AG20443 (cell line): ENCODE measurements around the gene SHROOM2.

Source experiments
- DNase-seq: peaks from one replicate; pipeline ENCODE4 v3.0.0; 2012; ENCODE audit warnings: low spot score, mixed read lengths

Gene SHROOM2

GRCh38 chrX:9942086-9942485 lies 155.9 kb downstream of the SHROOM2 start:
- DNase-seq: no peak

GRCh38 chrX:9943420-9943819 lies 157.2 kb downstream of the SHROOM2 start:
- DNase-seq: no peak

- no peak for DNase-seq
Observed at GRCh38 chrX:9947131-9947794, 161.0 kb downstream of the SHROOM2 start.

GRCh38 chrX:9948406-9948805 lies 162.2 kb downstream of the SHROOM2 start:
- DNase-seq: no peak

- DNase-seq: no peak
Observed at GRCh38 chrX:9952300-9952699, 166.1 kb downstream of the SHROOM2 start.

GRCh38 chrX:9953396-9953795 lies 167.2 kb downstream of the SHROOM2 start:
- DNase-seq: no peak

GRCh38 chrX:9955506-9955905 lies 169.3 kb downstream of the SHROOM2 start:
- DNase-seq: peak; percentile 49

- DNase-seq: no peak
Observed at GRCh38 chrX:9957743-9958142, 171.5 kb downstream of the SHROOM2 start.

- no peak for DNase-seq
Observed at GRCh38 chrX:9958183-9958582, 172.0 kb downstream of the SHROOM2 start.

- no peak for DNase-seq
Observed at GRCh38 chrX:9961750-9962149, 175.5 kb downstream of the SHROOM2 start.

GRCh38 chrX:9966775-9967408 lies 180.7 kb downstream of the SHROOM2 start, which contains the start of gene CLDN34:
TSS of gene CLDN34 (plus strand) at chrX:9967358. CDS start at chrX:9967358, 0 bp downstream.
- DNase-seq: no peak

- DNase-seq: no peak
Observed at GRCh38 chrX:9977635-9978034, 191.4 kb downstream of the SHROOM2 start.

- DNase-seq: no peak
Observed at GRCh38 chrX:9980401-9980800, 194.2 kb downstream of the SHROOM2 start.

GRCh38 chrX:9980927-9981326 lies 194.7 kb downstream of the SHROOM2 start:
- DNase-seq: no peak

- DNase-seq: no peak
Observed at GRCh38 chrX:9983441-9983840, 197.2 kb downstream of the SHROOM2 start.

- no peak for DNase-seq
Observed at GRCh38 chrX:9983846-9984245, 197.6 kb downstream of the SHROOM2 start.

- DNase-seq: peak; percentile 12
Observed at GRCh38 chrX:9988762-9989161, 202.5 kb downstream of the SHROOM2 start.

- no peak for DNase-seq
Observed at GRCh38 chrX:9992061-9992460, 205.8 kb downstream of the SHROOM2 start.

GRCh38 chrX:9992724-9993123 lies 206.5 kb downstream of the SHROOM2 start:
- DNase-seq: no peak

- DNase-seq: peak; percentile 51
Observed at GRCh38 chrX:9995855-9996339, 209.7 kb downstream of the SHROOM2 start.

- no peak for DNase-seq
Observed at GRCh38 chrX:9997041-9997440, 210.8 kb downstream of the SHROOM2 start.

GRCh38 chrX:9997524-9997923 lies 211.3 kb downstream of the SHROOM2 start:
- no peak for DNase-seq
